H1 (cell line): ENCODE results near the gene POLR2C. TPM values are rescaled to one million over a fixed set of nuclear protein-coding genes. Genes with fewer than 3 reads are reported as not detected.

ENCODE experiments used
- EP300 ChIP-seq, 2 experiments: IDR thresholded peaks; 1 replicate in 1 of 2; 2 replicates in 1 of 2; pipeline ENCODE4 v1.6.1; 2011 to 2012; ENCODE audit warnings: low read depth in 2 of 2, low read length in 2 of 2, mild to moderate bottlenecking in 2 of 2, borderline replicate concordance in 1 of 2, inconsistent platforms in 1 of 2, moderate library complexity in 1 of 2
- HDAC2 ChIP-seq, 2 experiments: fragments of 300-600 bp in 1 of 2; sonication (generic) in 1 of 2; IDR thresholded peaks; 2 replicates each; pipeline ENCODE4 v1.6.1; 2011 to 2012; ENCODE audit warnings: low read depth in 2 of 2, low read length in 2 of 2, mild to moderate bottlenecking in 2 of 2, moderate library complexity in 2 of 2, borderline replicate concordance in 1 of 2, inconsistent platforms in 1 of 2
- SIN3A ChIP-seq, 2 experiments: IDR thresholded peaks in 1 of 2; conservative IDR thresholded peaks in 1 of 2; 2 replicates each; pipeline ENCODE4 v1.6.1; 2011 to 2012; ENCODE audit warnings: low read length in 2 of 2, improper control_type of control experiment in 1 of 2, low read depth in 1 of 2, mild to moderate bottlenecking in 1 of 2
- SP1 ChIP-seq: IDR thresholded peaks from 2 replicates; pipeline ENCODE4 v1.6.1; 2011; ENCODE audit warnings: low read depth, low read length
- YY1 ChIP-seq: IDR thresholded peaks from 2 replicates; pipeline ENCODE4 v1.6.1; 2011; ENCODE audit warnings: low read depth, mild to moderate bottlenecking, low read length
- polyA plus RNA-seq, 7 experiments: library from polyadenylated mRNA; depleted of rRNA in 3 of 7; stranded (reverse) in 5 of 7; unstranded in 2 of 7; fragments of >200 nt in 5 of 7; fragments of 200-250 nt in 2 of 7; gene quantifications; 1 replicate in 5 of 7; 2 replicates in 1 of 7; 4 replicates in 1 of 7; pipeline versions ENCODE4 v1.2.1 to v1.2.3, GENCODE V29; 2011 to 2013; ENCODE audit warnings: missing spikeins in 2 of 7, mixed read lengths in 2 of 7
- total RNA-seq: library from RNA; stranded (reverse); fragmentation: NEBNext Ultra II Directional; extraction: Animal tissue kit (Norgen Biotek cat#: 25700); gene quantifications from 2 replicates; pipeline ENCODE4 v1.2.1, GENCODE V29; 2021
- TF ChIP-seq, protein P1 (sequence below): fragments of 300-600 bp; sonication (generic); IDR thresholded peaks from 2 replicates; pipeline ENCODE4 v1.7.1; 2012; ENCODE audit warnings: low read length, moderate library complexity, mild to moderate bottlenecking, inconsistent platforms; ENCODE audit not compliant: insufficient replicate concordance
- TF ChIP-seq, protein P2 (sequence below), 3 experiments: IDR thresholded peaks; 1 replicate in 2 of 3; 2 replicates in 1 of 3; pipeline versions ENCODE4 v1.5.1 to v1.6.1; 2011; ENCODE audit warnings: low read length in 3 of 3, mild to moderate bottlenecking in 3 of 3, inconsistent platforms in 2 of 3, low read depth in 1 of 3, moderate library complexity in 1 of 3; ENCODE audit not compliant: insufficient read depth in 1 of 3; ENCODE audit errors: control extremely low read depth in 1 of 3

POLR2C gene
- total and polyA plus RNA-seq, 2 of the 8 experiments (the other 6 are each of a cell fraction or from before 2014, with no cell fraction given), result 72.5 to 132 TPM

DNA sequence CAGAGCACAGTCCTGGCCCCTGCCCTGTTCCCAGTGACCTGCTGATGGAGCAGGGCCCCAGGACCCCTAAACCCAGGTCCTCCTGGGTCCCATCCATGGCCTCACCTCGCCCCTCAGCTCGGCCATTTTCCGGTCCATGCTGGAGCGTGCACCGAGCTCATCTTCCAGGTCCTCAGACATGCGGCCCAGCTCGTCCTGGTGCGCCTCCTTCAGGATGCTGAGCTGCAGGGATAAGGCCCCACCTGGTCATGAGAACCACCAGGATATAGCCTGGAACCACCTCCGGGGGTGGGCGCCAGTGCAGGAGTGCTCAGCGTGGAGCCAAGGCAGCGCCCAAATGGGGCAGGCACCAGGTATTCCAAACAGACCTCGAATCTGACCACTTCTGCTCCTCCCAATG is 56.0 kb downstream of the POLR2C start (continued):
- TF ChIP-seq, protein P1, sequence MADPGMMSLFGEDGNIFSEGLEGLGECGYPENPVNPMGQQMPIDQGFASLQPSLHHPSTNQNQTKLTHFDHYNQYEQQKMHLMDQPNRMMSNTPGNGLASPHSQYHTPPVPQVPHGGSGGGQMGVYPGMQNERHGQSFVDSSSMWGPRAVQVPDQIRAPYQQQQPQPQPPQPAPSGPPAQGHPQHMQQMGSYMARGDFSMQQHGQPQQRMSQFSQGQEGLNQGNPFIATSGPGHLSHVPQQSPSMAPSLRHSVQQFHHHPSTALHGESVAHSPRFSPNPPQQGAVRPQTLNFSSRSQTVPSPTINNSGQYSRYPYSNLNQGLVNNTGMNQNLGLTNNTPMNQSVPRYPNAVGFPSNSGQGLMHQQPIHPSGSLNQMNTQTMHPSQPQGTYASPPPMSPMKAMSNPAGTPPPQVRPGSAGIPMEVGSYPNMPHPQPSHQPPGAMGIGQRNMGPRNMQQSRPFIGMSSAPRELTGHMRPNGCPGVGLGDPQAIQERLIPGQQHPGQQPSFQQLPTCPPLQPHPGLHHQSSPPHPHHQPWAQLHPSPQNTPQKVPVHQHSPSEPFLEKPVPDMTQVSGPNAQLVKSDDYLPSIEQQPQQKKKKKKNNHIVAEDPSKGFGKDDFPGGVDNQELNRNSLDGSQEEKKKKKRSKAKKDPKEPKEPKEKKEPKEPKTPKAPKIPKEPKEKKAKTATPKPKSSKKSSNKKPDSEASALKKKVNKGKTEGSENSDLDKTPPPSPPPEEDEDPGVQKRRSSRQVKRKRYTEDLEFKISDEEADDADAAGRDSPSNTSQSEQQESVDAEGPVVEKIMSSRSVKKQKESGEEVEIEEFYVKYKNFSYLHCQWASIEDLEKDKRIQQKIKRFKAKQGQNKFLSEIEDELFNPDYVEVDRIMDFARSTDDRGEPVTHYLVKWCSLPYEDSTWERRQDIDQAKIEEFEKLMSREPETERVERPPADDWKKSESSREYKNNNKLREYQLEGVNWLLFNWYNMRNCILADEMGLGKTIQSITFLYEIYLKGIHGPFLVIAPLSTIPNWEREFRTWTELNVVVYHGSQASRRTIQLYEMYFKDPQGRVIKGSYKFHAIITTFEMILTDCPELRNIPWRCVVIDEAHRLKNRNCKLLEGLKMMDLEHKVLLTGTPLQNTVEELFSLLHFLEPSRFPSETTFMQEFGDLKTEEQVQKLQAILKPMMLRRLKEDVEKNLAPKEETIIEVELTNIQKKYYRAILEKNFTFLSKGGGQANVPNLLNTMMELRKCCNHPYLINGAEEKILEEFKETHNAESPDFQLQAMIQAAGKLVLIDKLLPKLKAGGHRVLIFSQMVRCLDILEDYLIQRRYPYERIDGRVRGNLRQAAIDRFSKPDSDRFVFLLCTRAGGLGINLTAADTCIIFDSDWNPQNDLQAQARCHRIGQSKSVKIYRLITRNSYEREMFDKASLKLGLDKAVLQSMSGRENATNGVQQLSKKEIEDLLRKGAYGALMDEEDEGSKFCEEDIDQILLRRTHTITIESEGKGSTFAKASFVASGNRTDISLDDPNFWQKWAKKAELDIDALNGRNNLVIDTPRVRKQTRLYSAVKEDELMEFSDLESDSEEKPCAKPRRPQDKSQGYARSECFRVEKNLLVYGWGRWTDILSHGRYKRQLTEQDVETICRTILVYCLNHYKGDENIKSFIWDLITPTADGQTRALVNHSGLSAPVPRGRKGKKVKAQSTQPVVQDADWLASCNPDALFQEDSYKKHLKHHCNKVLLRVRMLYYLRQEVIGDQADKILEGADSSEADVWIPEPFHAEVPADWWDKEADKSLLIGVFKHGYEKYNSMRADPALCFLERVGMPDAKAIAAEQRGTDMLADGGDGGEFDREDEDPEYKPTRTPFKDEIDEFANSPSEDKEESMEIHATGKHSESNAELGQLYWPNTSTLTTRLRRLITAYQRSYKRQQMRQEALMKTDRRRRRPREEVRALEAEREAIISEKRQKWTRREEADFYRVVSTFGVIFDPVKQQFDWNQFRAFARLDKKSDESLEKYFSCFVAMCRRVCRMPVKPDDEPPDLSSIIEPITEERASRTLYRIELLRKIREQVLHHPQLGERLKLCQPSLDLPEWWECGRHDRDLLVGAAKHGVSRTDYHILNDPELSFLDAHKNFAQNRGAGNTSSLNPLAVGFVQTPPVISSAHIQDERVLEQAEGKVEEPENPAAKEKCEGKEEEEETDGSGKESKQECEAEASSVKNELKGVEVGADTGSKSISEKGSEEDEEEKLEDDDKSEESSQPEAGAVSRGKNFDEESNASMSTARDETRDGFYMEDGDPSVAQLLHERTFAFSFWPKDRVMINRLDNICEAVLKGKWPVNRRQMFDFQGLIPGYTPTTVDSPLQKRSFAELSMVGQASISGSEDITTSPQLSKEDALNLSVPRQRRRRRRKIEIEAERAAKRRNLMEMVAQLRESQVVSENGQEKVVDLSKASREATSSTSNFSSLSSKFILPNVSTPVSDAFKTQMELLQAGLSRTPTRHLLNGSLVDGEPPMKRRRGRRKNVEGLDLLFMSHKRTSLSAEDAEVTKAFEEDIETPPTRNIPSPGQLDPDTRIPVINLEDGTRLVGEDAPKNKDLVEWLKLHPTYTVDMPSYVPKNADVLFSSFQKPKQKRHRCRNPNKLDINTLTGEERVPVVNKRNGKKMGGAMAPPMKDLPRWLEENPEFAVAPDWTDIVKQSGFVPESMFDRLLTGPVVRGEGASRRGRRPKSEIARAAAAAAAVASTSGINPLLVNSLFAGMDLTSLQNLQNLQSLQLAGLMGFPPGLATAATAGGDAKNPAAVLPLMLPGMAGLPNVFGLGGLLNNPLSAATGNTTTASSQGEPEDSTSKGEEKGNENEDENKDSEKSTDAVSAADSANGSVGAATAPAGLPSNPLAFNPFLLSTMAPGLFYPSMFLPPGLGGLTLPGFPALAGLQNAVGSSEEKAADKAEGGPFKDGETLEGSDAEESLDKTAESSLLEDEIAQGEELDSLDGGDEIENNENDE, result no peak
- TF ChIP-seq YY1, result 0 out of 2 replicates have a peak, but pooled peaks have one; percentile 20
- no peak for TF ChIP-seq EP300 (IDR thresholded peaks at IDR 0.05; ENCODE audit: borderline replicate concordance in 1 of 2, low read depth in 2 of 2, low read length in 2 of 2)
- TF ChIP-seq SIN3A (conservative IDR thresholded peaks at IDR 0.05 in 1 of 2, IDR thresholded peaks at IDR 0.05 in 1 of 2; ENCODE audit: low read depth in 1 of 2, low read length in 2 of 2), result no peak
- TF ChIP-seq, protein P2, sequence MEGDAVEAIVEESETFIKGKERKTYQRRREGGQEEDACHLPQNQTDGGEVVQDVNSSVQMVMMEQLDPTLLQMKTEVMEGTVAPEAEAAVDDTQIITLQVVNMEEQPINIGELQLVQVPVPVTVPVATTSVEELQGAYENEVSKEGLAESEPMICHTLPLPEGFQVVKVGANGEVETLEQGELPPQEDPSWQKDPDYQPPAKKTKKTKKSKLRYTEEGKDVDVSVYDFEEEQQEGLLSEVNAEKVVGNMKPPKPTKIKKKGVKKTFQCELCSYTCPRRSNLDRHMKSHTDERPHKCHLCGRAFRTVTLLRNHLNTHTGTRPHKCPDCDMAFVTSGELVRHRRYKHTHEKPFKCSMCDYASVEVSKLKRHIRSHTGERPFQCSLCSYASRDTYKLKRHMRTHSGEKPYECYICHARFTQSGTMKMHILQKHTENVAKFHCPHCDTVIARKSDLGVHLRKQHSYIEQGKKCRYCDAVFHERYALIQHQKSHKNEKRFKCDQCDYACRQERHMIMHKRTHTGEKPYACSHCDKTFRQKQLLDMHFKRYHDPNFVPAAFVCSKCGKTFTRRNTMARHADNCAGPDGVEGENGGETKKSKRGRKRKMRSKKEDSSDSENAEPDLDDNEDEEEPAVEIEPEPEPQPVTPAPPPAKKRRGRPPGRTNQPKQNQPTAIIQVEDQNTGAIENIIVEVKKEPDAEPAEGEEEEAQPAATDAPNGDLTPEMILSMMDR (IDR thresholded peaks at IDR 0.05; ENCODE audit: control extremely low read depth in 1 of 3, insufficient read depth in 1 of 3, low read depth in 1 of 3, low read length in 3 of 3), result peak in 2 of 3 experiments; percentile 31 to 33; a peak in 3 of 4 replicates
- no peak for TF ChIP-seq SP1
- TF ChIP-seq HDAC2 (IDR thresholded peaks at IDR 0.05; ENCODE audit: borderline replicate concordance in 1 of 2, low read depth in 2 of 2, low read length in 2 of 2), result no peak
